OCI-LY7 (cell line): Measurements from ENCODE around the gene RAD51B. TPM values are rescaled to one million over a fixed set of nuclear protein-coding genes. Genes with fewer than 3 reads are reported as not detected.

Experiments used
- BruUV-seq: library from RNA; stranded (reverse); fragments of 400-500 nt; replicated peaks from 2 replicates; lab custom pipeline; 2021; lab: Mats Ljungman, UMichigan
- CTCF ChIA-PET: fragments of 300-600 bp; sonication (Branson Sonifier 250); formaldehyde crosslinking; loops from one replicate; lab custom pipeline; 2022; ENCODE audit warnings: antibody characterized with exemption; ENCODE audit not compliant: unreplicated experiment; lab: Charles Lee
- POLR2A ChIA-PET: fragments of 300-600 bp; sonication (Branson Sonifier 250); formaldehyde crosslinking; loops from one replicate; lab custom pipeline; 2022; ENCODE audit warnings: antibody characterized with exemption; lab: Charles Lee
- DNase-seq: peaks from one replicate; pipeline ENCODE4 v3.0.0-alpha.2; 2015; ENCODE audit warnings: low spot score
- H2AFZ ChIP-seq: fragments of 200-600 bp; sonication (generic), shearing (Covaris generic); 2 replicates; pipeline ENCODE4 v1.6.1; 2014; ENCODE audit warnings: mild to moderate bottlenecking, antibody characterized with exemption, low read length, moderate library complexity
- H3K27ac ChIP-seq: fragments of 200-600 bp; sonication (generic); 2 replicates; pipeline ENCODE4 v1.5.1; 2014; ENCODE audit warnings: mixed run types, low read depth, mild to moderate bottlenecking, moderate library complexity, low read length, inconsistent platforms; ENCODE audit not compliant: poor library complexity, severe bottlenecking
- H3K36me3 ChIP-seq: fragments of 200-600 bp; sonication (generic); 2 replicates; pipeline ENCODE4 v1.6.1; 2014; ENCODE audit warnings: mild to moderate bottlenecking, antibody characterized with exemption, low read length, moderate library complexity, mixed read lengths; ENCODE audit not compliant: insufficient read depth
- H3K4me1 ChIP-seq: fragments of 200-600 bp; sonication (generic); 2 replicates; pipeline ENCODE4 v1.5.1; 2014; ENCODE audit warnings: mild to moderate bottlenecking, low read length; ENCODE audit not compliant: insufficient read depth, poor library complexity, severe bottlenecking
- H3K4me2 ChIP-seq: fragments of 200-600 bp; sonication (generic); 2 replicates; pipeline ENCODE4 v1.6.1; 2014; ENCODE audit warnings: mild to moderate bottlenecking, low read length
- H3K4me3 ChIP-seq: fragments of 200-600 bp; sonication (generic); 2 replicates; pipeline ENCODE4 v1.5.1; 2014; ENCODE audit warnings: mild to moderate bottlenecking, low read depth, low read length; ENCODE audit not compliant: poor library complexity, severe bottlenecking
- H3K79me2 ChIP-seq: fragments of 200-600 bp; sonication (generic); 2 replicates; pipeline ENCODE4 v1.6.1; 2016; ENCODE audit warnings: low read depth, mild to moderate bottlenecking, low read length, moderate library complexity, mixed read lengths; ENCODE audit not compliant: insufficient read depth
- H3K9me2 ChIP-seq: fragments of 200-600 bp; sonication (generic); 2 replicates; pipeline ENCODE4 v1.6.1; 2016; ENCODE audit warnings: mild to moderate bottlenecking, low read length, mixed read lengths; ENCODE audit not compliant: insufficient read depth
- H3K9me3 ChIP-seq: fragments of 200-600 bp; sonication (generic); 2 replicates; pipeline ENCODE4 v1.6.1; 2014; ENCODE audit warnings: mild to moderate bottlenecking, mixed run types, low read length, mixed read lengths
- H4K20me1 ChIP-seq: fragments of 200-600 bp; sonication (generic); 2 replicates; pipeline ENCODE4 v1.6.1; 2014; ENCODE audit warnings: mild to moderate bottlenecking, antibody characterized with exemption, low read length, moderate library complexity, mixed read lengths; ENCODE audit not compliant: insufficient read depth
- EZH2phosphoT487 ChIP-seq: fragments of 200-600 bp; sonication (generic); IDR thresholded peaks from 2 replicates; pipeline ENCODE4 v1.6.1; 2018; ENCODE audit warnings: low read depth, borderline replicate concordance, mild to moderate bottlenecking, mixed run types, antibody characterized with exemption, low read length, moderate library complexity, mixed read lengths
- intact Hi-C: fragments of 100-400 bp; cut with micrococcal nuclease; formaldehyde crosslinking; loops from one replicate; pipeline ENCODE4 v1.10.0; 2022; ENCODE audit not compliant: unreplicated experiment
- total RNA-seq, 2 experiments: library from RNA; depleted of rRNA in 1 of 2; stranded (reverse); fragments of >200 nt in 1 of 2; shearing (Covaris generic) in 1 of 2; gene quantifications; 2 replicates each; pipeline ENCODE4 v1.2.3, GENCODE V29; 2014 to 2022
- TF ChIP-seq, protein P1 (sequence below): fragments of 200-600 bp; sonication (generic); conservative IDR thresholded peaks from 2 replicates; pipeline ENCODE4 v1.5.1; 2014; ENCODE audit warnings: mild to moderate bottlenecking, antibody characterized with exemption, low read length, moderate library complexity, mixed read lengths

RAD51B gene
- total RNA-seq, 2 experiments from 2014 or later: 41.4 to 89.9 TPM

- Histone ChIP-seq H3K79me2 (no peaks in the 10 kb centered on the region), H3K4me2 (peak overlapping the region; percentile 71), H4K20me1 (no peaks in the 10 kb centered on the region), H3K27ac (peak overlapping the region; percentile 81), H3K9me2 (no peaks in the 10 kb centered on the region), H3K9me3 (no peaks in the 10 kb centered on the region), H3K4me3 (peak overlapping the region; percentile 31), H3K4me1 (peaks cover 64% of the 10 kb centered on the region), H2AFZ (peak overlapping the region; percentile 13; the same call in 1 of the 2 replicates), H3K36me3 (no peaks in the 10 kb centered on the region)
- intact Hi-C loops: loop anchor here (2.0 kb wide), 1 partner anchor 43 kb away; no protein-coding TSS in a partner anchor
- peak; percentile 74 for DNase-seq
- BruUV-seq: TSS peak; percentile 55
- ChIA-PET CTCF (interaction anchor here (0.8 kb wide), 2 partner anchors 8 to 9 kb away, joined by 3 read pairs; no protein-coding TSS in a partner anchor), POLR2A (interaction anchor here (0.5 to 4.4 kb wide), 9 partner anchors 9 to 502 kb away, joined by 4 to 58 read pairs (median 9); no protein-coding TSS in a partner anchor)
- TF ChIP-seq, protein P1, sequence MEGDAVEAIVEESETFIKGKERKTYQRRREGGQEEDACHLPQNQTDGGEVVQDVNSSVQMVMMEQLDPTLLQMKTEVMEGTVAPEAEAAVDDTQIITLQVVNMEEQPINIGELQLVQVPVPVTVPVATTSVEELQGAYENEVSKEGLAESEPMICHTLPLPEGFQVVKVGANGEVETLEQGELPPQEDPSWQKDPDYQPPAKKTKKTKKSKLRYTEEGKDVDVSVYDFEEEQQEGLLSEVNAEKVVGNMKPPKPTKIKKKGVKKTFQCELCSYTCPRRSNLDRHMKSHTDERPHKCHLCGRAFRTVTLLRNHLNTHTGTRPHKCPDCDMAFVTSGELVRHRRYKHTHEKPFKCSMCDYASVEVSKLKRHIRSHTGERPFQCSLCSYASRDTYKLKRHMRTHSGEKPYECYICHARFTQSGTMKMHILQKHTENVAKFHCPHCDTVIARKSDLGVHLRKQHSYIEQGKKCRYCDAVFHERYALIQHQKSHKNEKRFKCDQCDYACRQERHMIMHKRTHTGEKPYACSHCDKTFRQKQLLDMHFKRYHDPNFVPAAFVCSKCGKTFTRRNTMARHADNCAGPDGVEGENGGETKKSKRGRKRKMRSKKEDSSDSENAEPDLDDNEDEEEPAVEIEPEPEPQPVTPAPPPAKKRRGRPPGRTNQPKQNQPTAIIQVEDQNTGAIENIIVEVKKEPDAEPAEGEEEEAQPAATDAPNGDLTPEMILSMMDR: no peak
- TF ChIP-seq EZH2phosphoT487: no peak
Observed at GRCh38 chr14:68293404-68293803, 473.8 kb downstream of the RAD51B start.

- no peak for TF ChIP-seq EZH2phosphoT487
- TF ChIP-seq, protein P1: no peak
- CTCF ChIA-PET: no interaction called here
Observed at GRCh38 chr14:68295316-68295816, 475.8 kb downstream of the RAD51B start.

GRCh38 chr14:68297039-68297438 lies 477.5 kb downstream of the RAD51B start:
- Histone ChIP-seq H3K79me2 (no peaks in the 10 kb centered on the region), H3K4me1 (peaks cover 53% of the 10 kb centered on the region), H2AFZ (no peak overlapping the region), H4K20me1 (no peaks in the 10 kb centered on the region), H3K4me2 (no peak overlapping the region), H3K27ac (no peak overlapping the region), H3K36me3 (peaks cover 5% of the 10 kb centered on the region; the same call in 1 of the 2 replicates), H3K9me3 (peaks cover 2% of the 10 kb centered on the region; the same call in 1 of the 2 replicates), H3K4me3 (no peak overlapping the region), H3K9me2 (no peaks in the 10 kb centered on the region)
- DNase-seq: no peak
- TF ChIP-seq EZH2phosphoT487: no peak
- TF ChIP-seq, protein P1: no peak
- no TSS peak for BruUV-seq
- ChIA-PET CTCF (no interaction called here), POLR2A (interaction anchor here (1.0 to 1.8 kb wide), 5 partner anchors 9 to 55 kb away, joined by 3 to 10 read pairs (median 5); no protein-coding TSS in a partner anchor)
- intact Hi-C loops: no loop called here

More at GRCh38 chr14:68295316-68295816, 475.8 kb downstream of the RAD51B start:
- Histone ChIP-seq H3K4me1 (peaks cover 61% of the 10 kb centered on the region), H3K4me2 (peak overlapping the region; percentile 71), H3K9me3 (no peaks in the 10 kb centered on the region), H3K36me3 (no peaks in the 10 kb centered on the region; the same call in 1 of the 2 replicates), H3K9me2 (no peaks in the 10 kb centered on the region), H3K79me2 (no peaks in the 10 kb centered on the region), H3K27ac (no peak overlapping the region), H3K4me3 (no peak overlapping the region), H4K20me1 (no peaks in the 10 kb centered on the region), H2AFZ (no peak overlapping the region; the same call in 1 of the 2 replicates)
- no peak for DNase-seq
- intact Hi-C loops: no loop called here
- POLR2A ChIA-PET: interaction anchor here (0.5 to 4.4 kb wide), 6 partner anchors 11 to 498 kb away, joined by 3 to 58 read pairs (median 4); partner anchors contain the start of gene ZFP36L1
- BruUV-seq: no TSS peak
